D721Med (cell line): Measurements from ENCODE around the gene TAL1.

Experiments used
- DNase-seq: peaks from one replicate; pipeline ENCODE4 v3.0.0; 2011; ENCODE audit warnings: low spot score; ENCODE audit not compliant: insufficient read length
- FAIRE-seq: peaks from 2 replicates; lab custom pipeline; 2011; peaks lifted over from hg19 to GRCh38; lab: Jason Lieb, UNC
- TF ChIP-seq, protein P1 (sequence below): IDR thresholded peaks from 2 replicates; pipeline ENCODE4 v1.5.1; 2012; ENCODE audit warnings: mild to moderate bottlenecking, control low read depth; ENCODE audit not compliant: insufficient read depth; ENCODE audit errors: missing control alignments

TAL1 gene

DNA sequence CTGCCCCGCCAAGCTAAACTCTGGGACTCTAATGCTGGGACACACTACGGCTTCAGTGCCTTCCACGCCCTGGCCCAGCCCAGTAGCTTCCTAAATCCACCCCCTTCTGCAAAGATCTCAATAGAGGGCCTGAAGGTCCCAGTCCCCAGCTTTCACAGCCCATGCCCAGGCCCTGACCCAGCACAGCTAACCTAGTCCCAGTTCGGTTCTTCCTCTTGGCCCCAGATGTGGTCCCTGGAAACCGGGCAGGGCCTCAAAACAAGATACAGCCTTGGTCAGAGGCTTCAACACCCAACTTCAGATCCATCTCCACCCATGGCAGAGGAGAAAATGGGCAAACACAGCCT lies 41.5 kb downstream of the TAL1 start:
- DNase-seq = no peak
- no peak for FAIRE-seq
- TF ChIP-seq, protein P1, sequence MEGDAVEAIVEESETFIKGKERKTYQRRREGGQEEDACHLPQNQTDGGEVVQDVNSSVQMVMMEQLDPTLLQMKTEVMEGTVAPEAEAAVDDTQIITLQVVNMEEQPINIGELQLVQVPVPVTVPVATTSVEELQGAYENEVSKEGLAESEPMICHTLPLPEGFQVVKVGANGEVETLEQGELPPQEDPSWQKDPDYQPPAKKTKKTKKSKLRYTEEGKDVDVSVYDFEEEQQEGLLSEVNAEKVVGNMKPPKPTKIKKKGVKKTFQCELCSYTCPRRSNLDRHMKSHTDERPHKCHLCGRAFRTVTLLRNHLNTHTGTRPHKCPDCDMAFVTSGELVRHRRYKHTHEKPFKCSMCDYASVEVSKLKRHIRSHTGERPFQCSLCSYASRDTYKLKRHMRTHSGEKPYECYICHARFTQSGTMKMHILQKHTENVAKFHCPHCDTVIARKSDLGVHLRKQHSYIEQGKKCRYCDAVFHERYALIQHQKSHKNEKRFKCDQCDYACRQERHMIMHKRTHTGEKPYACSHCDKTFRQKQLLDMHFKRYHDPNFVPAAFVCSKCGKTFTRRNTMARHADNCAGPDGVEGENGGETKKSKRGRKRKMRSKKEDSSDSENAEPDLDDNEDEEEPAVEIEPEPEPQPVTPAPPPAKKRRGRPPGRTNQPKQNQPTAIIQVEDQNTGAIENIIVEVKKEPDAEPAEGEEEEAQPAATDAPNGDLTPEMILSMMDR = no peak

DNA sequence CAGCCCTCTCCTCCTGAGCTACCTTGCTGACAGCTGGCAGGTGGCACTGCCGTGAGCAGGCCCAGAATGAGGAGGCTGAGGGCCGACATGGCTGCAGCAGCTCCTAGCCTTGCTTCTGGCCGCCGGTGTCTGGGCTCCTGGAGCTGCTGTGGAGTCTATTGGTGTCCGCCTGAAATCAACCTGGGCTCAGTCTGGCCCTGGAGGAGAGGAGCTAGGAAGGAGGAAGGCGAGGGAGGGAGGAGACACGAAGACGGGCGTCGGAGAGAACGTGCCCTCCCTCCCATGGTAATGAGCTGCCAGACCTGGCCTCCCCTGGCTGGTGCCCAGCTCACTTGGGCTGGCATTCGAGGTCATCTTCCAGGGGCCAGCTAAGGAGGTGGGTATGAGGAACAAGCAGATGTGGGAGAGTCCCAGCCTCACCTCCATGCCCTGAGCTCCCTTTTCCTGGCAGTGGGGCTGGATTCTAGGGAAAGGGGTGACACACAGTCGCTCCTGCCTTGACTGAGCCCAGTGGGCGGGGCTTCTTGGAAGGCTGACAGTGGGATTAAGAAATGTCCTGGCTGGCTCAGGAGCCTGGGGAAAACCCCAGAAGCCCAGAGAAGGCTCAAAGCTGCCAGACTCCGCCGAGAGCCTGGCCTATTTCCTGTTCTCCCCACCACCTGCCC lies 42.0 kb downstream of the TAL1 start, which contains the start of gene PDZK1IP1:
TSS of gene PDZK1IP1 (minus strand) at position 193 of the 665 bp plus-strand sequence. CDS start at position 89, 104 bp downstream.
- FAIRE-seq (no peak), DNase-seq (no peak)
- TF ChIP-seq, protein P1 = no peak

DNA sequence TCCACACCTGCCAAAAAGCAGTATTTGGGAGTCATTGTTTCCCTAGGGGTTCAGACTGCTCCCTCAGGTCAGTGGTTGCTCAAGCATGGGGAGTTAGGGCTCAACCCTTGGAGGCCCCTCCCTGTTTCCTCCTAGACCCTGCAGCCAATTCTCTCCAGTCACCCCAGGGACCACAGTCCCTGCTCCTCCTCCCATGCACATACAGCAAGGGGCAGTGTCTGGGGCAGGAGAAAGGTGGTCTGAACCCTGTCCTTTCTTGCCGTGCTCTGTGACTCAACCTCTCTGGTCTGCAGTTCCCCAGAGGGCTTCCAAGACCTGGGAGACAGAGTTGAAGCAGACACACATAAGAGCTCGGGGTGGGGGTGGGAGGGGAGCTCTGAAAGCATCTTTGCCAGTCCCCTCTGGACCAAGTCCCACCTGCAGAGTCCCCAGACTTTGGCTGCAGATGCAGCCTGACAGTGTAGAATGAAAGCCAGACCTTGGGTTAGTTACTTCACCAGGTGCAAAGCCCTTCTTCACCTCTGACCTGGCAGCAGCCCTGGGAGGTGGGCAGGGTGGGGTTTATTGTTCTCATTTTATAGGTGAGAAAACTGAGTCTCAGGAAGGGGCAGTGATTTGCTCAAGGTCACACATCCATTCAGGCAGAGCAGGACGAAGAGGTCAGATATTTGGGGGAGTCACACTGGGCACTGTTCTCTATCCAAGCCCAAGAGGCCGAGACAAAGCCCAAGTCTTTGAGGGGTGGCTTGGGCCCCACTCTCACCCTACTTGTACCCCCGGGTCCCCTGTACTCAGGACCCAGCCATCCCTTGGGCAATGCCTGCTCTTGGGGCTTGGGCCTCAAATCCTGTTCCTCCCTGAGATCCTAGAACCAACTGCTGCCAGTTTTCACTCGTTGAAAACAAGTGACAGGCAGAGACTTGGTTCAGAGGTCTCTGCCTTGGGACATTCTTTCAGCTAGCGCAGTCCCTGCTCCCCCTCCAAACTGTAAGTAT lies 42.9 kb downstream of the TAL1 start:
- TF ChIP-seq, protein P1 = no peak
- DNase-seq (no peak), FAIRE-seq (no peak)

DNA sequence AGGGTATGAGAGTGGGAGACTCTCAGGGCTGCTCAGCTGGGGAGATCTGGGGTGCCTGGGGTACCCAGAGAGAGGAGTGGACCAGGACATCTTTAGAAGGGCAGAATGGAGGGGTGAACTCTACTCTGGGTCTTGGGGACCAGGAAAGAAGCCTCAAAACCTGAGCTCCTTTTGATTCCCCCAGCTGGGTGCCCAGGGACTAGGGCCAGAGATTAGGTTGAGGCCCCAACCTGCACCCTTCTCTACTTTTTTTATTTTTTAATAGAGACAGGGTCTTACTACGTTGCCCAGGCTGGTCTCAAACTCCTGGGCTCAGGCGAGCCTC lies 44.1 kb downstream of the TAL1 start:
- TF ChIP-seq, protein P1 = no peak
- DNase-seq (no peak), FAIRE-seq (no peak)

DNA sequence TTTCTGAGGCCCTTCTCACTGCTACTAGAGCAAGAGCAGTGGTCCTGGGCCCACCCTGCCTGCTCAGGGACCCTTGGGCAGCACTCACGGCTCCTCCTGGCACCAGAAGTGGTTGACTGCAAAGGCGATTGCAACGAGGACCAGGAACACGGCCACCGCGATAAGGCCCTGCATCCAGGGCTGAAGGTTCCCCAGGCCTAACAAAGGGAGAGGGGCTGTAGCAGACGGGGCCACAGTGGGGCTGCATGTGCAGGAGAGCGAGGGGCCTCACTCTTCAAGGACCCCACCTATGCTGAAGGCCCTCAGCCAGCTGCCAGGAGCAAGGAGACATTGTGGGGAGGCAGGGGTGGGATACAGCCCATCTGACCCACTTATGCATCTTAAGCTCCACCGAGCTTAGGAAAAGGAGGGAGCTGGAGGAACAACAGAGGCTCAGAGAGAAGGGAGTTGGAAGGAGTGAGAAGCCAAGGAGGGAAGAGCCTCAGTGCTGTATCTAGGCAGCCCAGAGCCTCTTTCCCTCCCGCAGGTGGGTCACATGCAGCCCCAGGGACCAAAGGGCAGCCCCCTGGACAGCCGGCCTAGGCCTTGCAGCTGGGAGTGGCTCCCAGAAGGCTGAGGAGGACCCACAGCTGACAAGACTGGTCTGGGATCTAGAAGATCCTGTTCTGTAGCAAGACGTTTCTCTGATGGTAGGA lies 44.6 kb downstream of the TAL1 start:
- no peak for DNase-seq
- TF ChIP-seq, protein P1 = no peak
- no peak for FAIRE-seq

DNA sequence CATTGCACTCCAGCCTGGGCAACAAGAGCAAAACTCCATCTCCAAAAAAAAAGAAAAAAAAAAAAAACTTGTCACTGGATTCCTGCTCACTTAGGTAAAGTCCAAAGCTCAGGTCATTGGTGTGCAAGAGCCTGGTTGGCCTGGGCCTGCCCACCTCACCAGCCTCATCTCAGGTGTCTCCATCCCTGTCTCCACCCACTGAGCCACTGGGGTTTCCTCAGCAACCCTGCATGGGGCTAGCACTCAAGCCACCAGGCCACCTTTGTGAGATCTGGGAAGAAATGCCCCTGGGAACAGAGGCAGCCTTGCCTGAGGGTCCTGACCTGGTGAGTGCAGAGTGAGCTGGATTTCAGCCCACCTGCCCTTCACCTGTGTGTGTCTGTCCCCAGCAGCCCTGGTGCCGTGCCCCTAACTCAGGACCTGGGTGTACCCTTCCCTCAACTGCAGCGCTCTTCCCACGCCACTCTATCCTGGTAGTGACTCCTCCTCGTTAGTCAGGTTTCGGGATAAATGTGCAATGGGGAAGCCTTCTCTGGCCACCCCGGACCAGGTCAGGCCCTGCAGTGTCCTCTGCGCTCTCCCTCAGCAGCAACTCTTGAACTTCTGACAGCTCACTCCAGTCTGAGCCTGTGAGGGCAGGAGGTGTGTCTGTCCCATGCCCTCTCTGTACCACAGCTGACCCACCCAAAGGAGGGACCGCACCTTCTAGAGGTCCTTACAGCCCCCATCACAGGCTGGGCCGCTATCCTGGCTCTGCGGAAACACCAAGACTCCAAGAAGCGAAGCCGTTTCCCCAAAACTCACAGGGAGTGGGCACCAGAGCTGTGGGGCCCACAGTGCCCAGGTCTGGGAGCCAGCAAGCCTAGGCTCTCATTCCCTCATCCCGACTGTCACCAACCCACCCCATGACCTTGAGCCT lies 45.5 kb downstream of the TAL1 start:
- no peak for FAIRE-seq
- DNase-seq = no peak
- TF ChIP-seq, protein P1 = no peak
